Adrenal gland (tissue), 5 donors: ENCODE data around the gene GPC6.

Source experiments
- POLR2A ChIP-seq, 2 donors: fragments of 450-650 bp; IDR thresholded peaks; one replicate each; pipeline ENCODE4 v1.6.1; 2017; ENCODE audit warnings: antibody characterized with exemption in 2 of 2, mild to moderate bottlenecking in 2 of 2, moderate library complexity in 1 of 2
- TF ChIP-seq, protein P1 (sequence below), 6 experiments: fragments of 450-650 bp in 4 of 6; fragments of 200-600 bp in 2 of 6; sonication (generic) in 1 of 6; IDR thresholded peaks; 1 replicate in 5 of 6; 2 replicates in 1 of 6; pipeline versions ENCODE4 v1.5.1 to v1.8.0; 2016 to 2021; ENCODE audit warnings: antibody characterized with exemption in 6 of 6, mild to moderate bottlenecking in 2 of 6, moderate library complexity in 1 of 6
- donor health status: DM: no; HTN: no; CAD: no.

DNA sequence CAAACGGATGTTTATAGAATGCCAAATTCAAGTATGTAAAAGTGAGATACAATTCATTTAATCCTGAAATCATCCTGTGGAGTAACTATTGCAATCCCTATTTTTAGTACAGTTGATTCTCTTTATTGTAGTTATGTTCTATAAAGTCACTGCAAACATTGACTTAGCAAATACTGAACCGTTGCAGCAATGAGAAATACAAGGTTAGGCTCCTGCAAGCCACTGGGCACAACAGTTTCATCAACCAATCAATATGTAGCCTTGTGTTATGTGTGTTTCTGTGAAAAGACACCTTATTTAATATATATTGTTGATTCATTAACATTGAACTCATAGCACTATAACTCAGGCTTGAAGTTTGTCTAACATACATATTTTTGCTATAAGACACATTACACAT lies 1078.4 kb downstream of the GPC6 start:
- TF ChIP-seq, protein P1, sequence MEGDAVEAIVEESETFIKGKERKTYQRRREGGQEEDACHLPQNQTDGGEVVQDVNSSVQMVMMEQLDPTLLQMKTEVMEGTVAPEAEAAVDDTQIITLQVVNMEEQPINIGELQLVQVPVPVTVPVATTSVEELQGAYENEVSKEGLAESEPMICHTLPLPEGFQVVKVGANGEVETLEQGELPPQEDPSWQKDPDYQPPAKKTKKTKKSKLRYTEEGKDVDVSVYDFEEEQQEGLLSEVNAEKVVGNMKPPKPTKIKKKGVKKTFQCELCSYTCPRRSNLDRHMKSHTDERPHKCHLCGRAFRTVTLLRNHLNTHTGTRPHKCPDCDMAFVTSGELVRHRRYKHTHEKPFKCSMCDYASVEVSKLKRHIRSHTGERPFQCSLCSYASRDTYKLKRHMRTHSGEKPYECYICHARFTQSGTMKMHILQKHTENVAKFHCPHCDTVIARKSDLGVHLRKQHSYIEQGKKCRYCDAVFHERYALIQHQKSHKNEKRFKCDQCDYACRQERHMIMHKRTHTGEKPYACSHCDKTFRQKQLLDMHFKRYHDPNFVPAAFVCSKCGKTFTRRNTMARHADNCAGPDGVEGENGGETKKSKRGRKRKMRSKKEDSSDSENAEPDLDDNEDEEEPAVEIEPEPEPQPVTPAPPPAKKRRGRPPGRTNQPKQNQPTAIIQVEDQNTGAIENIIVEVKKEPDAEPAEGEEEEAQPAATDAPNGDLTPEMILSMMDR (IDR thresholded peaks at IDR 0.05), result no peak
- TF ChIP-seq POLR2A (IDR thresholded peaks at IDR 0.05), result no peak
